AG09319 (cell line): ENCODE measurements around the gene STUB1.
"Not testable (repeated sequence)": the region's sequence is repeated elsewhere in the genome, so short reads cannot be mapped to it uniquely, and the experiment has no call there.

Source experiments
- DNase-seq: peaks from one replicate; pipeline ENCODE4 v3.0.0-alpha.2; 2010; ENCODE audit warnings: low read depth; ENCODE audit errors: extremely low read depth
- CTCF ChIP-seq: IDR thresholded peaks from 2 replicates; pipeline ENCODE4 v1.5.1; 2011; ENCODE audit warnings: low read depth, mild to moderate bottlenecking, inconsistent platforms, low read length, moderate library complexity

The STUB1 gene

GRCh38 chr16:687499-687898 lies 7.3 kb downstream of the STUB1 start:
- DNase-seq: no peak

GRCh38 chr16:689175-689897 lies 9.1 kb downstream of the STUB1 start:
- DNase-seq: no peak
- TF ChIP-seq CTCF: no peak

More at GRCh38 chr16:687499-687898, 7.3 kb downstream of the STUB1 start:
- no peak for TF ChIP-seq CTCF

- DNase-seq: not testable (repeated sequence)
Observed at GRCh38 chr16:691242-691641, 11.0 kb downstream of the STUB1 start.

GRCh38 chr16:692356-693108 lies 12.3 kb downstream of the STUB1 start:
- DNase-seq: no peak
- TF ChIP-seq CTCF: no peak

- no peak for DNase-seq
- TF ChIP-seq CTCF: no peak
Observed at GRCh38 chr16:693364-693763, 13.2 kb downstream of the STUB1 start.

- DNase-seq: no peak
- no peak for TF ChIP-seq CTCF
Observed at GRCh38 chr16:693766-694165, 13.6 kb downstream of the STUB1 start.

GRCh38 chr16:694187-694862 lies 14.1 kb downstream of the STUB1 start:
- no peak for TF ChIP-seq CTCF
- no peak for DNase-seq
